OCI-LY7 (cell line): ENCODE data around the gene HSF2BP.
"Not testable (repeated sequence)": the region's sequence is repeated elsewhere in the genome, so short reads cannot be mapped to it uniquely, and the experiment has no call there.

Experiments used
- EZH2phosphoT487 ChIP-seq: fragments of 200-600 bp; sonication (generic); IDR thresholded peaks from 2 replicates; pipeline ENCODE4 v1.6.1; 2018; ENCODE audit warnings: low read depth, borderline replicate concordance, mild to moderate bottlenecking, mixed run types, antibody characterized with exemption, low read length, moderate library complexity, mixed read lengths
- TF ChIP-seq, protein P1 (sequence below): fragments of 200-600 bp; sonication (generic); conservative IDR thresholded peaks from 2 replicates; pipeline ENCODE4 v1.5.1; 2014; ENCODE audit warnings: mild to moderate bottlenecking, antibody characterized with exemption, low read length, moderate library complexity, mixed read lengths

DNA sequence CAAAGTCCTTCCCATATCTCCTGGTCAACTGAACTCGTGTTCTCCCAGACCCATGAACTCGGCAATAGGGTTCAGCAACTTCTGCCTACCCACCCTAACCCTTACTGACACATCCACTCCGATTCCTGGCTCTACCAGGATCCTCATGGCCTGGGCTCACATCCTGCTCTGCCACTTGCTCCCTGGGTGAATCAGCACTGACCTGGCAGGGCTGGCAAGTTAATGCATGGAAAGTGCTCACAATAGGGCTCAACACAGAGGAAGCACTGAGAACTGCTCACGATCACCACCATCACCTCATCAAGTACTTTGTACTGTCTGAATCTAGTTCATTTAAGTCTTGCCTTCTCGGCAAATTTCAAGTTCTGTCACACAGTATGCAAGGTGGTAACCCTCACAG is 96.8 kb downstream of the HSF2BP start:
- TF ChIP-seq, protein P1, sequence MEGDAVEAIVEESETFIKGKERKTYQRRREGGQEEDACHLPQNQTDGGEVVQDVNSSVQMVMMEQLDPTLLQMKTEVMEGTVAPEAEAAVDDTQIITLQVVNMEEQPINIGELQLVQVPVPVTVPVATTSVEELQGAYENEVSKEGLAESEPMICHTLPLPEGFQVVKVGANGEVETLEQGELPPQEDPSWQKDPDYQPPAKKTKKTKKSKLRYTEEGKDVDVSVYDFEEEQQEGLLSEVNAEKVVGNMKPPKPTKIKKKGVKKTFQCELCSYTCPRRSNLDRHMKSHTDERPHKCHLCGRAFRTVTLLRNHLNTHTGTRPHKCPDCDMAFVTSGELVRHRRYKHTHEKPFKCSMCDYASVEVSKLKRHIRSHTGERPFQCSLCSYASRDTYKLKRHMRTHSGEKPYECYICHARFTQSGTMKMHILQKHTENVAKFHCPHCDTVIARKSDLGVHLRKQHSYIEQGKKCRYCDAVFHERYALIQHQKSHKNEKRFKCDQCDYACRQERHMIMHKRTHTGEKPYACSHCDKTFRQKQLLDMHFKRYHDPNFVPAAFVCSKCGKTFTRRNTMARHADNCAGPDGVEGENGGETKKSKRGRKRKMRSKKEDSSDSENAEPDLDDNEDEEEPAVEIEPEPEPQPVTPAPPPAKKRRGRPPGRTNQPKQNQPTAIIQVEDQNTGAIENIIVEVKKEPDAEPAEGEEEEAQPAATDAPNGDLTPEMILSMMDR = not testable (repeated sequence)
- not testable (repeated sequence) for TF ChIP-seq EZH2phosphoT487
